Right lobe of liver (tissue), 4 donors: ENCODE data around the gene HOXC10.

Experiments
- POLR2A ChIP-seq: fragments of 450-650 bp; IDR thresholded peaks from one replicate; pipeline ENCODE4 v1.6.1; 2017; ENCODE audit warnings: antibody characterized with exemption, mild to moderate bottlenecking
- TF ChIP-seq, protein P1 (sequence below), 4 donors: fragments of 200-600 bp in 3 of 4; fragments of 450-650 bp in 1 of 4; IDR thresholded peaks; one replicate each; pipeline versions ENCODE4 v1.5.1 to v1.8.0; 2016 to 2022; ENCODE audit warnings: antibody characterized with exemption in 4 of 4, mild to moderate bottlenecking in 2 of 4
- donor health status: DM: no; HTN: no; CAD: no.
- donor health status: DM: no; HTN: no; CAD: no.
- donor health status: DM: no; HTN: yes; CAD: no.

DNA sequence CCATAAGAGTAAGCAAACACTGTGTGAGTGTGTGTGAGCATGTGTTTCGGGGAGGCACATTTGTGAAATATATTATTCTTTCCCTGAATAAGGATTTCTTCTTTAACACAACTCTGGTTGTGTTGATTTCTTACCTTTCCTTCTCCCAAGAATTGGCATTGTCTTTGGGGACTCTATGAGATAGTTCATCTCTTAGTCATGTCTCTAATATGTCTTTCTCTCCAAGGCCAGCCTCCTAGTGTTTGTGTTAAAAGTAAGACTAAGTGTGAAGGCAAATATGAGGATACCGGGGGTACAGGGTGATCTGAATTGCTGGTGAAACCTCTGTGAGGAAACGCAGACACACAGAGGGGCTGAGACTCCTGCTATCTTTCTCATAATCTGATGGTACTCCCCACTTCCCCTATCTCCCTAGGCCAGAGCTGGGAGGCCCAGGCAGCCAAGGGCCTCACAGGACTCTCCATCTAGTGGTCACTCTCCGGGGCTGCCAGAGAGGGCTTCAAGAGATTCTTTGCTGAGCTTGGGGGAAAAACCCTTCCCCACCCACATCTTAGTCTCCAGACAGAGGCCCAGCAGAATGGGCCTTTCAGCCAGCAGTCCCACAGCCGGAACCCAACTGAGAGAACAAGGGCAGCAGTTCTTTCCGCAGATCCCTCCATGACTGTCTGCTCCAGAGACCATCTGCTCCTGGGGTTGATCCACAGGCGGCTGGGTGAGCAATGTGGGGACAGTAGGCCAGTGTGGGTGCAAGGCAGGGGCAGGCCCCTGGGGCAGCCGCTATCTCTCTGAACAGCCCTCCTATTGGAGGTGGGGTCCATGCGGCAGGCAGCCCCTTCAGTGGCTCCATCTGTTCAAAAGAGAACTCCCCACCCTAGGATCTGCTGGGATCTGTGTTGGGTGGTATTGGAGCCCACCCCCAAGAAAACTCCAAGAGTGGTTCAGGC lies 36.0 kb upstream of the HOXC10 start:
- TF ChIP-seq, protein P1, sequence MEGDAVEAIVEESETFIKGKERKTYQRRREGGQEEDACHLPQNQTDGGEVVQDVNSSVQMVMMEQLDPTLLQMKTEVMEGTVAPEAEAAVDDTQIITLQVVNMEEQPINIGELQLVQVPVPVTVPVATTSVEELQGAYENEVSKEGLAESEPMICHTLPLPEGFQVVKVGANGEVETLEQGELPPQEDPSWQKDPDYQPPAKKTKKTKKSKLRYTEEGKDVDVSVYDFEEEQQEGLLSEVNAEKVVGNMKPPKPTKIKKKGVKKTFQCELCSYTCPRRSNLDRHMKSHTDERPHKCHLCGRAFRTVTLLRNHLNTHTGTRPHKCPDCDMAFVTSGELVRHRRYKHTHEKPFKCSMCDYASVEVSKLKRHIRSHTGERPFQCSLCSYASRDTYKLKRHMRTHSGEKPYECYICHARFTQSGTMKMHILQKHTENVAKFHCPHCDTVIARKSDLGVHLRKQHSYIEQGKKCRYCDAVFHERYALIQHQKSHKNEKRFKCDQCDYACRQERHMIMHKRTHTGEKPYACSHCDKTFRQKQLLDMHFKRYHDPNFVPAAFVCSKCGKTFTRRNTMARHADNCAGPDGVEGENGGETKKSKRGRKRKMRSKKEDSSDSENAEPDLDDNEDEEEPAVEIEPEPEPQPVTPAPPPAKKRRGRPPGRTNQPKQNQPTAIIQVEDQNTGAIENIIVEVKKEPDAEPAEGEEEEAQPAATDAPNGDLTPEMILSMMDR (IDR thresholded peaks at IDR 0.05) = no peak
- TF ChIP-seq POLR2A = no peak
